ENCODE measurements around the gene MFGE8. TPM values are rescaled to one million over a fixed set of nuclear protein-coding genes. Genes with fewer than 3 reads are reported as not detected.
"Not testable (repeated sequence)": the region's sequence is repeated elsewhere in the genome, so short reads cannot be mapped to it uniquely, and the experiment has no call there.

Gene MFGE8
- total RNA-seq, 2 experiments from 2014 or later, result 22.9 to 38.1 TPM

DNA sequence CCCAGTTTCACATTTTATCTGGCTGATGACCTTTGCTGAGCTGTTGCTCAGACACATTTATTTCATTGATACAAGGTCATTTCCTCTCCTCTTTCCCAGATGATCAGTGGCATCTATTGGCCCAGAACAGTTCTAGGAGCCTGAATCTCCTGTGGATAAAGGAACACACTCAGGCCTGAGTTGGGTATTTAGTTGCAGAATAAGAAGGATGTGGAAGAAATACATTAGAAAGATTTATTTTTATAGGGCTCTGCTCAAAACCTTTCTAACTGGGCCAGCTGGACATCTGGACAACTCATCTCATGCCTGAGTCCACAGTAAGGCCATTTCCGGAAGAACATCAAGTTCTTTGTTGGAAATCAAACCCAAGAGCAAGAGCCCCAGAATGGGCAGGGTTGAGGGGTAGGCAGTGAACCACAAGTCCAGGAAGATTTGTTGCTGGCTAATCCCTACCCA, 19.7 kb upstream of the MFGE8 start:
- DNase-seq (no peak), ATAC-seq (no peak)
- CTCF ChIA-PET, result interaction anchor here (1.6 kb wide), 1 partner anchor 28 kb away, joined by 5 read pairs; no protein-coding TSS in a partner anchor
- no peak overlapping the region for H3K27ac Mint-ChIP-seq
- H3K9me3 Mint-ChIP-seq (ENCODE audit: low read depth), result peaks cover 2% of the 10 kb centered on the region
- H3K4me3 Mint-ChIP-seq, result no peak overlapping the region
- H3K4me1 Mint-ChIP-seq, result no peaks in the 10 kb centered on the region
- H3K27me3 Mint-ChIP-seq, result peaks cover 36% of the 10 kb centered on the region
- no peaks in the 10 kb centered on the region for H3K36me3 Mint-ChIP-seq

- H3K27ac Mint-ChIP-seq, result no peak overlapping the region
- H3K4me1 Mint-ChIP-seq, result no peaks in the 10 kb centered on the region
- H3K4me3 Mint-ChIP-seq, result no peak overlapping the region
- no peak for ATAC-seq
- peaks cover 36% of the 10 kb centered on the region for H3K27me3 Mint-ChIP-seq
- CTCF ChIA-PET, result no interaction called here
- DNase-seq, result no peak
- H3K9me3 Mint-ChIP-seq (ENCODE audit: low read depth), result peaks cover 2% of the 10 kb centered on the region
- no peaks in the 10 kb centered on the region for H3K36me3 Mint-ChIP-seq
Measured at GRCh38 chr15:88932271-88932874, 19.2 kb upstream of the MFGE8 start.

- no peak for DNase-seq
- Mint-ChIP-seq H3K27me3 (peaks cover 35% of the 10 kb centered on the region), H3K36me3 (peaks cover 3% of the 10 kb centered on the region), H3K27ac (no peak overlapping the region), H3K4me1 (no peaks in the 10 kb centered on the region), H3K4me3 (no peak overlapping the region), H3K9me3 (ENCODE audit: low read depth) (peaks cover 2% of the 10 kb centered on the region)
- CTCF ChIA-PET, result no interaction called here
- no peak for ATAC-seq
Measured at GRCh38 chr15:88930579-88930978, 17.4 kb upstream of the MFGE8 start.

GRCh38 chr15:88929358-88930098, 16.3 kb upstream of the MFGE8 start:
- H3K9me3 Mint-ChIP-seq (ENCODE audit: low read depth); H3K27ac Mint-ChIP-seq; H3K4me1 Mint-ChIP-seq; H3K4me3 Mint-ChIP-seq; ATAC-seq; H3K36me3 Mint-ChIP-seq; DNase-seq; CTCF ChIA-PET: not testable (repeated sequence)
- H3K27me3 Mint-ChIP-seq, result peaks cover 31% of the 10 kb centered on the region

GRCh38 chr15:88928192-88928591, 15.0 kb upstream of the MFGE8 start:
- DNase-seq; H3K9me3 Mint-ChIP-seq (ENCODE audit: low read depth); H3K4me3 Mint-ChIP-seq; H3K4me1 Mint-ChIP-seq; CTCF ChIA-PET; H3K36me3 Mint-ChIP-seq; ATAC-seq; H3K27ac Mint-ChIP-seq: not testable (repeated sequence)
- H3K27me3 Mint-ChIP-seq, result peaks cover 34% of the 10 kb centered on the region

GRCh38 chr15:88925648-88926047, 12.5 kb upstream of the MFGE8 start:
- CTCF ChIA-PET, result interaction anchor here (1.7 kb wide), 1 partner anchor 21 kb away, joined by 5 read pairs; no protein-coding TSS in a partner anchor

DNA sequence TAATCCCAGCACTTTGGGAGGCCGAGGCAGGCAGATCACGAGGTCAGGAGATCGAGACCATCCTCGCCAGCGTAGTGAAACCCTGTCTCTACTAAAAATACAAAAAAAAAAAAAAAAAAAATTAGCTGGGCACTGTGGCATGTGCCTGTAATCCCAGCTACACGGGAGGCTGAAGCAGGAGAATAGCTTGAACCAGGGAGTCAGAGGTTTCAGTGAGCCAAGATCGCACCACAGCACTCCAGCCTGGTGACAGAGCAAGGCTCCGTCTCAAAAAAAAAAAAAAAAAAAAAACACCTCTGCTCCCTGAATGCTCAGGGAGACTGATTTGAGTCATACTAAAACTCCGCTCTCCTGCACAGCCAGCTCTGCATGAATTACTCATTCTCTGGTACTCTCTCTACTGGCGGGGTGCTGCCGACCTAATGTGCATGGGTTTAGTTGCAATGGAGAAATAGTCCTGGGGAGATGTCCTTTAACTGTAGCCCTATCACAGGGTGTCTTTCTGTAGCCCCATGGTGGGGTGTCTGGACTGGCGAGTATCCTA, 7.8 kb upstream of the MFGE8 start:
- H3K4me3 Mint-ChIP-seq; H3K36me3 Mint-ChIP-seq; H3K9me3 Mint-ChIP-seq (ENCODE audit: low read depth): not testable (repeated sequence)
- peaks cover 18% of the 10 kb centered on the region for H3K27me3 Mint-ChIP-seq
- DNase-seq (peak; percentile 73), ATAC-seq (peak; percentile 85)
- peaks cover 35% of the 10 kb centered on the region for H3K4me1 Mint-ChIP-seq
- CTCF ChIA-PET, result interaction anchor here (0.6 to 2.1 kb wide), 4 partner anchors 17 to 565 kb away, joined by 3 to 22 read pairs (median 4); no protein-coding TSS in a partner anchor
- H3K27ac Mint-ChIP-seq, result peak overlapping the region; percentile 51

More at GRCh38 chr15:88925648-88926047, 12.5 kb upstream of the MFGE8 start:
- peaks cover 29% of the 10 kb centered on the region for H3K27me3 Mint-ChIP-seq
- H3K36me3 Mint-ChIP-seq; H3K4me1 Mint-ChIP-seq; H3K27ac Mint-ChIP-seq; H3K4me3 Mint-ChIP-seq; H3K9me3 Mint-ChIP-seq (ENCODE audit: low read depth); ATAC-seq; DNase-seq: not testable (repeated sequence)

DNA sequence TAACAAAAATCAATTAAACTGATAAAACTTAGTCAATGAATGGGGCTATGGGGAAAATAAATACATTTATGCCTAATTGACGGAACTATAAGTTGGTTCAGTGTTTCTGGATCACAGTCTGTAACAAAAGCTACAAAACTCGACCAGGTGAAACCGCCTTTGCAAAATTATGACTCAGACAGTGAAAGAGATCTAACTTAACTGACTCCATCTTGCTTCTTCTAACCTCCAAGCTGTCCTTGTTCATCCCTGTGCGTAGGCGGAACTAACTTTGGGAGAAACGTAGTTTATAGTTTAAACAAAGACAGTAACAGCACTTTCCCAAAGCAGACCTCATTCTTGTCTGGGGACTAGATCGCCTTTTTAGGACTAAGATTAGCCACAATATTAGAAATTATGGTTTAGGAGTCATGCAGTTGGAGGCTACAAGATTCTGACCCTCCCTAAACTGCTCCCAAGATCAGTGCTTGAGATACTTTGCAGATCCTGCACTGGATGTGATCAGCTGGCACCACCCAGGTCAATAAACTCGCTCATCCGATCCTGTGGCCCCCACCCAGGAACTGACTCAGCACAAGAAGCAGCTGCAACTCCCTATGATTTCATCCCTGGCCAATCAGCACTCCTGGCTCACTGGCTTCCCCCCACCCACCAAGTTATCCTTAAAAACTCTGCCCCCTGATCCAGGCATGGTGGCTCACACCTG, 7.2 kb upstream of the MFGE8 start:
- Mint-ChIP-seq H3K27ac (peak overlapping the region; percentile 51), H3K27me3 (peaks cover 16% of the 10 kb centered on the region), H3K9me3 (ENCODE audit: low read depth) (no peaks in the 10 kb centered on the region), H3K36me3 (no peaks in the 10 kb centered on the region), H3K4me3 (no peak overlapping the region), H3K4me1 (peaks cover 35% of the 10 kb centered on the region)
- no peak for ATAC-seq
- CTCF ChIA-PET, result interaction anchor here (0.6 to 2.1 kb wide), 5 partner anchors 16 to 287 kb away, joined by 3 to 22 read pairs (median 4); no protein-coding TSS in a partner anchor
- no peak for DNase-seq

GRCh38 chr15:88918738-88919137, 5.6 kb upstream of the MFGE8 start:
- CTCF ChIA-PET, result interaction anchor here (1.0 to 2.0 kb wide), 2 partner anchors 14 to 34 kb away, joined by 3 to 8 read pairs; no protein-coding TSS in a partner anchor
- ATAC-seq, result peak; percentile 83
- Mint-ChIP-seq H3K9me3 (ENCODE audit: low read depth) (no peaks in the 10 kb centered on the region), H3K27ac (peak overlapping the region; percentile 42), H3K4me3 (no peak overlapping the region), H3K36me3 (no peaks in the 10 kb centered on the region), H3K4me1 (peaks cover 35% of the 10 kb centered on the region), H3K27me3 (peaks cover 15% of the 10 kb centered on the region)
- peak; percentile 73 for DNase-seq

GRCh38 chr15:88917760-88918159, 4.6 kb upstream of the MFGE8 start:
- H3K27me3 Mint-ChIP-seq, result peaks cover 12% of the 10 kb centered on the region
- CTCF ChIA-PET, result interaction anchor here (0.6 to 2.0 kb wide), 2 partner anchors 13 to 54 kb away, joined by 3 to 8 read pairs; no protein-coding TSS in a partner anchor
- DNase-seq (no peak), ATAC-seq (no peak)
- H3K4me1 Mint-ChIP-seq, result peaks cover 39% of the 10 kb centered on the region
- no peak overlapping the region for H3K4me3 Mint-ChIP-seq
- H3K27ac Mint-ChIP-seq, result no peak overlapping the region
- no peaks in the 10 kb centered on the region for H3K9me3 Mint-ChIP-seq (ENCODE audit: low read depth)
- no peaks in the 10 kb centered on the region for H3K36me3 Mint-ChIP-seq

DNA sequence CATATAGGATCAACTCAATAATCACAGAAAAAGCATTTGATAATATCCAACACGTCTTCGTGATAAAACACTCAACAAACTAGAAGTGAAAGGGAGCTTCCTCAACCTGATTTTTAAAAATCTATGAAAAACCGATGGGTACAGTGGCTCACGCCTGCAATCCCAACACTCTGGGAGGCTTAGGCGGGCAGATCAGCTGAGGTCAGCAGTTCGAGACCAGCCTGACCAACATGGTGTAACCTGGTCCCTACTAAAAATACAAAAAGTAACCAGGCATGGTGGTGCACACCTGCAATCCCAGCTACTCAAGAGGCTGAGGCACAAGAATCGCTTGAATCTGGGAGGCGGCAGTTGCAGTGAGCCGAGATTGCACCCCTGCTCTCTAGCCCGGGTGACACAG, 2.2 kb upstream of the MFGE8 start:
- ATAC-seq, result no peak

GRCh38 chr15:88913850-88914169, 631 bp upstream of the MFGE8 start:
- Mint-ChIP-seq H3K36me3 (no peaks in the 10 kb centered on the region), H3K4me1 (peaks cover 21% of the 10 kb centered on the region), H3K4me3 (peak overlapping the region; percentile 80), H3K27ac (no peak overlapping the region), H3K9me3 (ENCODE audit: low read depth) (no peaks in the 10 kb centered on the region), H3K27me3 (peaks cover 2% of the 10 kb centered on the region)
- ATAC-seq, result no peak
- DNase-seq, result no peak
- CTCF ChIA-PET, result interaction anchor here (1.0 kb wide), 1 partner anchor 9 kb away, joined by 4 read pairs; no protein-coding TSS in a partner anchor

More for the DNA sequence above, 2.2 kb upstream of the MFGE8 start:
- peaks cover 33% of the 10 kb centered on the region for H3K4me1 Mint-ChIP-seq
- H3K4me3 Mint-ChIP-seq, result no peak overlapping the region
- no peak overlapping the region for H3K27ac Mint-ChIP-seq
- no peak for DNase-seq
- H3K9me3 Mint-ChIP-seq (ENCODE audit: low read depth), result no peaks in the 10 kb centered on the region
- no peaks in the 10 kb centered on the region for H3K36me3 Mint-ChIP-seq
- CTCF ChIA-PET, result interaction anchor here (2.6 kb wide), 1 partner anchor 11 kb away, joined by 21 read pairs; no protein-coding TSS in a partner anchor
- peaks cover 5% of the 10 kb centered on the region for H3K27me3 Mint-ChIP-seq

GRCh38 chr15:88912500-88912921, 668 bp downstream of the MFGE8 start:
- peaks cover under 1% of the 10 kb centered on the region for H3K27me3 Mint-ChIP-seq
- no peak overlapping the region for H3K27ac Mint-ChIP-seq
- ATAC-seq (no peak), DNase-seq (no peak)
- H3K4me3 Mint-ChIP-seq, result peak overlapping the region; percentile 80
- H3K36me3 Mint-ChIP-seq, result no peaks in the 10 kb centered on the region
- no peaks in the 10 kb centered on the region for H3K9me3 Mint-ChIP-seq (ENCODE audit: low read depth)
- CTCF ChIA-PET, result interaction anchor here (1.3 kb wide), 1 partner anchor 268 kb away, joined by 3 read pairs; no protein-coding TSS in a partner anchor
- H3K4me1 Mint-ChIP-seq, result peaks cover 9% of the 10 kb centered on the region
